Keratinocyte (primary cell): ENCODE measurements around the gene TRNAU1AP. TPM values are rescaled to one million over a fixed set of nuclear protein-coding genes. Genes with fewer than 3 reads are reported as not detected.
"Not testable (repeated sequence)": the region's sequence is repeated elsewhere in the genome, so short reads cannot be mapped to it uniquely, and the experiment has no call there.

Source experiments
- DNase-seq: peaks from one replicate; pipeline ENCODE4 v3.0.0-alpha.2; 2011; ENCODE audit warnings: low read depth, missing footprints, low spot score
- FAIRE-seq: peaks from 2 replicates; lab custom pipeline; 2011; peaks lifted over from hg19 to GRCh38; lab: Jason Lieb, UNC
- H2AFZ ChIP-seq: 2 replicates; pipeline ENCODE4 v1.6.0; 2012; ENCODE audit warnings: low read length, control low read depth, inconsistent platforms; ENCODE audit not compliant: control insufficient read depth
- H3K27ac ChIP-seq: 2 replicates; pipeline ENCODE4 v1.5.1; 2011; ENCODE audit warnings: low read length; ENCODE audit not compliant: control insufficient read depth, insufficient read depth
- H3K27me3 ChIP-seq: 3 replicates; pipeline ENCODE4 v1.6.0; 2011; ENCODE audit warnings: low read length; ENCODE audit not compliant: control insufficient read depth, insufficient read depth; ENCODE audit errors: extremely low read depth
- H3K36me3 ChIP-seq, 2 experiments: 2 replicates in 1 of 2; 3 replicates in 1 of 2; pipeline ENCODE4 v1.5.1; 2011; ENCODE audit warnings: low read length in 2 of 2, mild to moderate bottlenecking in 1 of 2; ENCODE audit not compliant: control insufficient read depth in 2 of 2, insufficient read depth in 2 of 2; ENCODE audit errors: extremely low read depth in 1 of 2
- H3K4me1 ChIP-seq: 3 replicates; pipeline ENCODE4 v1.5.1; 2011; ENCODE audit warnings: low read length; ENCODE audit not compliant: control insufficient read depth, insufficient read depth; ENCODE audit errors: extremely low read depth
- H3K4me2 ChIP-seq: 3 replicates; pipeline ENCODE4 v1.6.0; 2011; ENCODE audit warnings: low read depth, low read length; ENCODE audit not compliant: control insufficient read depth, insufficient read depth; ENCODE audit errors: extremely low read depth
- H3K4me3 ChIP-seq, 3 experiments: fragments of 200-600 bp in 1 of 3; sonication (generic) in 1 of 3; 2 replicates in 2 of 3; 3 replicates in 1 of 3; pipeline ENCODE4 v1.5.1; 2011 to 2016; ENCODE audit warnings: low read length in 3 of 3, mild to moderate bottlenecking in 3 of 3, control low read depth in 2 of 3, inconsistent platforms in 1 of 3, low read depth in 1 of 3, mixed read lengths in 1 of 3, mixed run types in 1 of 3, moderate library complexity in 1 of 3; ENCODE audit not compliant: control insufficient read depth in 2 of 3, insufficient read depth in 2 of 3; ENCODE audit errors: extremely low read depth in 1 of 3
- H3K79me2 ChIP-seq: 2 replicates; pipeline ENCODE4 v1.6.0; 2012; ENCODE audit warnings: low read length; ENCODE audit not compliant: control insufficient read depth, insufficient read depth
- H3K9ac ChIP-seq: 3 replicates; pipeline ENCODE4 v1.6.0; 2011; ENCODE audit warnings: low read length; ENCODE audit not compliant: control insufficient read depth, insufficient read depth; ENCODE audit errors: extremely low read depth
- H3K9me1 ChIP-seq: 3 replicates; pipeline ENCODE4 v1.6.0; 2011; ENCODE audit warnings: low read length; ENCODE audit not compliant: control insufficient read depth, insufficient read depth; ENCODE audit errors: extremely low read depth
- H3K9me3 ChIP-seq: 2 replicates; pipeline ENCODE4 v1.5.1; 2012; ENCODE audit warnings: low read depth, low read length; ENCODE audit not compliant: control insufficient read depth
- H4K20me1 ChIP-seq: 3 replicates; pipeline ENCODE4 v1.6.0; 2011; ENCODE audit warnings: low read length; ENCODE audit not compliant: control insufficient read depth, insufficient read depth; ENCODE audit errors: extremely low read depth
- CTCF ChIP-seq, 3 experiments: IDR thresholded peaks in 1 of 3; conservative IDR thresholded peaks in 1 of 3; optimal IDR thresholded peaks in 1 of 3; 2 replicates in 2 of 3; 3 replicates in 1 of 3; pipeline versions ENCODE3 to v1.5.1; 2011; ENCODE audit warnings: low read length in 3 of 3, mild to moderate bottlenecking in 3 of 3, moderate library complexity in 2 of 3, control low read depth in 1 of 3, inconsistent platforms in 1 of 3; ENCODE audit not compliant: insufficient read depth in 2 of 3; ENCODE audit errors: extremely low read depth in 1 of 3
- EZH2 ChIP-seq: IDR thresholded peaks from one replicate; pipeline ENCODE4 v1.6.1; 2012; ENCODE audit warnings: inconsistent platforms, mild to moderate bottlenecking, low read length, moderate library complexity
- dilution Hi-C: fragments of 300-500 bp; cut with MboI; formaldehyde crosslinking; loops from one replicate; pipeline ENCODE4 v1.7.0; 2020; ENCODE audit warnings: low sequenced_read_pairs; ENCODE audit not compliant: extremely low pct_ligation_motif_present
- polyA plus RNA-seq, 5 experiments: library from polyadenylated mRNA; depleted of rRNA in 3 of 5; stranded (reverse) in 3 of 5; stranded (forward) in 1 of 5; unstranded in 1 of 5; fragments of >200 nt; gene quantifications; 1 replicate in 1 of 5; 2 replicates in 3 of 5; 3 replicates in 1 of 5; pipeline versions ENCODE4 v1.2.1 to v1.2.3, GENCODE V29; 2011 to 2012; ENCODE audit warnings: missing spikeins in 2 of 5, low read depth in 1 of 5, low replicate concordance in 1 of 5

TRNAU1AP gene
- polyA plus RNA-seq, 1 donor (not counting 4 experiments of a cell fraction or from before 2014, with no cell fraction given) = 43.5 TPM

- FAIRE-seq = no peak
- dilution Hi-C loops = no loop called here
- H4K20me1 ChIP-seq = peaks cover 27% of the 10 kb centered on the region
Observed at GRCh38 chr1:28582248-28582615, 29.3 kb downstream of the TRNAU1AP start.

GRCh38 chr1:28586585-28587391, 33.9 kb downstream of the TRNAU1AP start:
- H3K9me3 ChIP-seq, H3K27ac ChIP-seq, FAIRE-seq, H4K20me1 ChIP-seq, H3K4me3 ChIP-seq, H3K36me3 ChIP-seq, DNase-seq, H2AFZ ChIP-seq, H3K4me1 ChIP-seq, dilution Hi-C loops, H3K9ac ChIP-seq, H3K4me2 ChIP-seq, H3K79me2 ChIP-seq, H3K27me3 ChIP-seq, H3K9me1 ChIP-seq: not testable (repeated sequence)

More at GRCh38 chr1:28582248-28582615, 29.3 kb downstream of the TRNAU1AP start:
- Histone ChIP-seq H3K4me1 (peaks cover 24% of the 10 kb centered on the region), H3K9me1 (peaks cover 6% of the 10 kb centered on the region), H3K9me3 (no peaks in the 10 kb centered on the region), H2AFZ (peak overlapping the region; percentile 84), H3K36me3 (peaks cover 18 to 32% of the 10 kb centered on the region in 2 experiments), H3K27me3 (no peaks in the 10 kb centered on the region), H3K4me3 (peak overlapping the region; percentile 76 to 88 (median 84)), H3K9ac (peak overlapping the region; percentile 85), H3K27ac (peak overlapping the region; percentile 84), H3K4me2 (peak overlapping the region; percentile 95), H3K79me2 (peaks cover 29% of the 10 kb centered on the region)
- no peak for DNase-seq
- TF ChIP-seq CTCF (optimal IDR thresholded peaks at IDR 0.05 in 1 of 3, IDR thresholded peaks at IDR 0.05 in 1 of 3, conservative IDR thresholded peaks at IDR 0.05 in 1 of 3; ENCODE audit: extremely low read depth in 1 of 3, insufficient read depth in 2 of 3, low read length in 3 of 3) (no peak), EZH2 (no peak)
